OCI-LY7 (cell line): ENCODE measurements around the gene UBE2M. TPM values are rescaled to one million over a fixed set of nuclear protein-coding genes. Genes with fewer than 3 reads are reported as not detected.
"Not testable (repeated sequence)": the region's sequence is repeated elsewhere in the genome, so short reads cannot be mapped to it uniquely, and the experiment has no call there.

Experiments
- Bru-seq: library from RNA; stranded (reverse); fragments of 400-500 nt; gene quantifications from one replicate; lab custom pipeline; 2021; lab: Mats Ljungman, UMichigan
- BruChase-seq, 2 experiments: library from RNA; stranded (reverse); fragments of 400-500 nt; gene quantifications; one replicate each; lab custom pipeline; 2021; lab: Mats Ljungman, UMichigan
- BruUV-seq: library from RNA; stranded (reverse); fragments of 400-500 nt; replicated peaks from 2 replicates; lab custom pipeline; 2021; lab: Mats Ljungman, UMichigan
- CTCF ChIA-PET: fragments of 300-600 bp; sonication (Branson Sonifier 250); formaldehyde crosslinking; loops from one replicate; lab custom pipeline; 2022; ENCODE audit warnings: antibody characterized with exemption; ENCODE audit not compliant: unreplicated experiment; lab: Charles Lee
- POLR2A ChIA-PET: fragments of 300-600 bp; sonication (Branson Sonifier 250); formaldehyde crosslinking; loops from one replicate; lab custom pipeline; 2022; ENCODE audit warnings: antibody characterized with exemption; lab: Charles Lee
- DNase-seq: peaks from one replicate; pipeline ENCODE4 v3.0.0-alpha.2; 2015; ENCODE audit warnings: low spot score
- H2AFZ ChIP-seq: fragments of 200-600 bp; sonication (generic), shearing (Covaris generic); 2 replicates; pipeline ENCODE4 v1.6.1; 2014; ENCODE audit warnings: mild to moderate bottlenecking, antibody characterized with exemption, low read length, moderate library complexity
- H3K27ac ChIP-seq: fragments of 200-600 bp; sonication (generic); 2 replicates; pipeline ENCODE4 v1.5.1; 2014; ENCODE audit warnings: mixed run types, low read depth, mild to moderate bottlenecking, moderate library complexity, low read length, inconsistent platforms; ENCODE audit not compliant: poor library complexity, severe bottlenecking
- H3K36me3 ChIP-seq: fragments of 200-600 bp; sonication (generic); 2 replicates; pipeline ENCODE4 v1.6.1; 2014; ENCODE audit warnings: mild to moderate bottlenecking, antibody characterized with exemption, low read length, moderate library complexity, mixed read lengths; ENCODE audit not compliant: insufficient read depth
- H3K4me1 ChIP-seq: fragments of 200-600 bp; sonication (generic); 2 replicates; pipeline ENCODE4 v1.5.1; 2014; ENCODE audit warnings: mild to moderate bottlenecking, low read length; ENCODE audit not compliant: insufficient read depth, poor library complexity, severe bottlenecking
- H3K4me2 ChIP-seq: fragments of 200-600 bp; sonication (generic); 2 replicates; pipeline ENCODE4 v1.6.1; 2014; ENCODE audit warnings: mild to moderate bottlenecking, low read length
- H3K4me3 ChIP-seq: fragments of 200-600 bp; sonication (generic); 2 replicates; pipeline ENCODE4 v1.5.1; 2014; ENCODE audit warnings: mild to moderate bottlenecking, low read depth, low read length; ENCODE audit not compliant: poor library complexity, severe bottlenecking
- H3K79me2 ChIP-seq: fragments of 200-600 bp; sonication (generic); 2 replicates; pipeline ENCODE4 v1.6.1; 2016; ENCODE audit warnings: low read depth, mild to moderate bottlenecking, low read length, moderate library complexity, mixed read lengths; ENCODE audit not compliant: insufficient read depth
- H3K9me2 ChIP-seq: fragments of 200-600 bp; sonication (generic); 2 replicates; pipeline ENCODE4 v1.6.1; 2016; ENCODE audit warnings: mild to moderate bottlenecking, low read length, mixed read lengths; ENCODE audit not compliant: insufficient read depth
- H3K9me3 ChIP-seq: fragments of 200-600 bp; sonication (generic); 2 replicates; pipeline ENCODE4 v1.6.1; 2014; ENCODE audit warnings: mild to moderate bottlenecking, mixed run types, low read length, mixed read lengths
- H4K20me1 ChIP-seq: fragments of 200-600 bp; sonication (generic); 2 replicates; pipeline ENCODE4 v1.6.1; 2014; ENCODE audit warnings: mild to moderate bottlenecking, antibody characterized with exemption, low read length, moderate library complexity, mixed read lengths; ENCODE audit not compliant: insufficient read depth
- CTCF ChIP-seq: fragments of 200-600 bp; sonication (generic); conservative IDR thresholded peaks from 2 replicates; pipeline ENCODE4 v1.5.1; 2014; ENCODE audit warnings: mild to moderate bottlenecking, antibody characterized with exemption, low read length, moderate library complexity, mixed read lengths
- EZH2phosphoT487 ChIP-seq: fragments of 200-600 bp; sonication (generic); IDR thresholded peaks from 2 replicates; pipeline ENCODE4 v1.6.1; 2018; ENCODE audit warnings: low read depth, borderline replicate concordance, mild to moderate bottlenecking, mixed run types, antibody characterized with exemption, low read length, moderate library complexity, mixed read lengths
- intact Hi-C: fragments of 100-400 bp; cut with micrococcal nuclease; formaldehyde crosslinking; loops from one replicate; pipeline ENCODE4 v1.10.0; 2022; ENCODE audit not compliant: unreplicated experiment
- long read RNA-seq: library from polyadenylated mRNA; stranded (forward); transcript quantifications from one replicate; pipeline ENCODE4 v2.0.0, GENCODE V29; 2022
- total RNA-seq, 2 experiments: library from RNA; depleted of rRNA in 1 of 2; stranded (reverse); fragments of >200 nt in 1 of 2; shearing (Covaris generic) in 1 of 2; gene quantifications; 2 replicates each; pipeline ENCODE4 v1.2.3, GENCODE V29; 2014 to 2022

UBE2M gene
- total RNA-seq (2014; rRNA removed; shearing (Covaris generic)) (101 and 105 TPM in 2 replicates), total RNA-seq (2022) (117 and 130 TPM in 2 replicates), Bru-seq, nascent RNA (percentile 73 among the genes with signal in this experiment), BruChase-seq, experiment 1, labeled RNA remaining after a 6-hour chase (percentile 88 among the genes with signal in this experiment), BruChase-seq, experiment 2, labeled RNA remaining after a 2-hour chase (percentile 89 among the genes with signal in this experiment)
- long read RNA-seq, transcript UBE2M-201 (6 exons, 1,508 nt) = major isoform, 202 of 220 reads
- long read RNA-seq, partial matches to known transcripts = 3 of 220 reads
- long read RNA-seq, other reads (novel, unspliced or antisense) = 15 of 220 reads

- no peaks in the 10 kb centered on the region for H4K20me1 ChIP-seq
- H3K27ac ChIP-seq = peak within 1 kb of the TSS; percentile 89
- H3K9me3 ChIP-seq = no peaks in the 10 kb centered on the region
- H3K4me3 ChIP-seq = peak within 1 kb of the TSS; percentile 88
- no peak within 1 kb of the TSS for H2AFZ ChIP-seq
- H3K4me1 ChIP-seq = peaks cover 47% of the 10 kb centered on the region
- POLR2A ChIA-PET = no interaction called here
- no peaks in the 10 kb centered on the region for H3K9me2 ChIP-seq
- no peak for TF ChIP-seq CTCF
- no peak for TF ChIP-seq EZH2phosphoT487
- H3K79me2 ChIP-seq = peaks cover 26% of the 10 kb centered on the region
- no TSS peak for BruUV-seq
- H3K4me2 ChIP-seq = peak within 1 kb of the TSS; percentile 83
- intact Hi-C loops = no loop called here
- CTCF ChIA-PET = no interaction called here
- H3K36me3 ChIP-seq = peaks cover 45% of the 10 kb centered on the region
- peak; percentile 57 for DNase-seq
These were observed at the start of gene UBE2M for GRCh38 chr19:58558066-58558622. UBE2M (minus strand) TSS chr19:58558611; CDS start chr19:58558381, 230 bp downstream.

- DNase-seq, H3K9me2 ChIP-seq, intact Hi-C loops, H3K4me1 ChIP-seq, H3K4me2 ChIP-seq, BruUV-seq, H2AFZ ChIP-seq, H3K9me3 ChIP-seq, H3K4me3 ChIP-seq, H3K79me2 ChIP-seq, H4K20me1 ChIP-seq, CTCF ChIA-PET, H3K27ac ChIP-seq, H3K36me3 ChIP-seq, POLR2A ChIA-PET: not testable (repeated sequence)
These were observed 48.8 kb upstream of the UBE2M start for GRCh38 chr19:58607213-58607612.

- BruUV-seq, H3K4me2 ChIP-seq, H3K4me1 ChIP-seq, H3K36me3 ChIP-seq, H3K79me2 ChIP-seq, H3K4me3 ChIP-seq, H3K9me3 ChIP-seq, H2AFZ ChIP-seq, CTCF ChIA-PET, intact Hi-C loops, POLR2A ChIA-PET, H4K20me1 ChIP-seq, DNase-seq, H3K27ac ChIP-seq, H3K9me2 ChIP-seq: not testable (repeated sequence)
- TF ChIP-seq CTCF = 0 out of 2 replicates have a peak, but pooled peaks have one; percentile 27
These were observed 48.0 kb upstream of the UBE2M start for GRCh38 chr19:58606251-58606896.
